Skeletal muscle cell (primary cell): Measurements from ENCODE around the gene CCDC3.

Source experiments
- DNase-seq: peaks from one replicate; pipeline ENCODE4 v3.0.0-alpha.2; 2010; ENCODE audit warnings: low read depth
- H3K4me3 ChIP-seq: 2 replicates; pipeline ENCODE4 v1.5.1; 2011; ENCODE audit warnings: low read depth, mild to moderate bottlenecking, control low read depth, low read length, moderate library complexity

CCDC3 gene

GRCh38 chr10:12937527-12937926 lies 64.0 kb downstream of the CCDC3 start:
- no peak overlapping the region for H3K4me3 ChIP-seq
- no peak for DNase-seq

GRCh38 chr10:12934777-12935176 lies 66.7 kb downstream of the CCDC3 start:
- no peak overlapping the region for H3K4me3 ChIP-seq
- no peak for DNase-seq

- DNase-seq: no peak
- no peak overlapping the region for H3K4me3 ChIP-seq
Observed at GRCh38 chr10:12929381-12929780, 72.1 kb downstream of the CCDC3 start.

- DNase-seq: no peak
- no peak overlapping the region for H3K4me3 ChIP-seq
Observed at GRCh38 chr10:12928571-12928970, 72.9 kb downstream of the CCDC3 start.

DNA sequence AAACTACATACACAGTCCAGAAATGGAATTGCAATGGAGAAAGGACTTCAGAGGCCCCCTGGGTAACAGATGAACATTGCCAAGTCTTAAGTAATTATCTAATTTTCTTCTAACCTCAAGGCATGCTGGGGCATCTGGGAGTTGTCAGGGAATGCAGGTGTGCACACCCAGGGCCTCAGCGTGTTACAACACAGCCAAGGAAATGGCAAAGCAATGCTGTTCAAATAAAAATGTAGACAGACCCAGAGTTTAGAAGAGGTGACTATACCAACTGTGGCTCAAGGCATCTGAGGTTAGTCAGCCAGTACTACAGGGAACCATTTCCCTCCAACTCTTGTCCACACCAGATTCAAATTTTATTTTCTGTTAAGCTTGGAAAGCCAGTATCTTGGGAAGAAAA lies 73.6 kb downstream of the CCDC3 start:
- H3K4me3 ChIP-seq: no peak overlapping the region
- DNase-seq: no peak

GRCh38 chr10:12925845-12926244 lies 75.7 kb downstream of the CCDC3 start:
- no peak for DNase-seq

DNA sequence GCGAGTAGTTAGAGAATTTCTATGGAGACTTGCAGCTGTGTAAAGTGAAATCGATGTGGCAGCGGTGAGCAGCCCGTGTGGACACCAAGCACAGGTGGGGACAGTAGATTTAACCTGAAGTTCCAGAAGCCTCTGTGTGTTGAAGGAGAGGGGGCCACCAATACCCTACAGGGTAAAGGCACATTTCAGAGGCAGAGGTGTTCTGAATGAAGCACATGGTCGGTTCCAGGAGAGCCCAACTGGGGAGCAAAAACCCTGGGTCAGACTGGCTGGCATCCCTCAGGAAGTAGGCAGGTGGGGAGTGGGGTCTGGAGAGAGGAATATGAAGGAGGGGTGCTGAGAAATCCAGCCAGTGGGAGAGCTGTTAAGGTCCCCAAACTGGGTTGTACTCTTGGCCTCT lies 76.6 kb downstream of the CCDC3 start:
- no peak for DNase-seq
- H3K4me3 ChIP-seq: no peak overlapping the region

More at GRCh38 chr10:12925845-12926244, 75.7 kb downstream of the CCDC3 start:
- no peak overlapping the region for H3K4me3 ChIP-seq

- DNase-seq: no peak
- H3K4me3 ChIP-seq: no peak overlapping the region
Observed at GRCh38 chr10:12922117-12922900, 79.2 kb downstream of the CCDC3 start.

DNA sequence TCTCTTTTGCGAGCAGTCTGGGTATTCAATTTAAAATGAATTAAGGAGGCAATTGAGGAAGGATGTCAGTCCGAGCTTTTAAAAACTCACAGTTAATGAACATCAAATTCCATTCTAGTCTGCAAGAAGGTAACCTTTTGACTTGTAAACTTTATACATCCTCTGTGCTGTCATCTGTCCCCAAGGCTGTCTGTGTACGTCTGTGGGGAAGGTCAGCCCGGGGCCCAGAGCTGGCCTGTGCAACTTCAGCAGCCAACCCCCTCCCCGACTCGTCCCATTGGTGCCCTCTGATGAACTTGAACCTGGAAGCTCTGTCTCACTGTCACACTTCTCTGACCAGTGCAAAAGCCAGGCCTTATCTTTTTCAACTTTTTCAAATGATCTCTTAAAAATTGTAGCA lies 80.3 kb downstream of the CCDC3 start:
- no peak for DNase-seq
- no peak overlapping the region for H3K4me3 ChIP-seq

GRCh38 chr10:12919574-12919973 lies 81.9 kb downstream of the CCDC3 start:
- no peak overlapping the region for H3K4me3 ChIP-seq
- DNase-seq: no peak

- no peak for DNase-seq
- H3K4me3 ChIP-seq: no peak overlapping the region
Observed at GRCh38 chr10:12916587-12916986, 84.9 kb downstream of the CCDC3 start.

GRCh38 chr10:12915637-12916168 lies 85.8 kb downstream of the CCDC3 start:
- no peak for DNase-seq

DNA sequence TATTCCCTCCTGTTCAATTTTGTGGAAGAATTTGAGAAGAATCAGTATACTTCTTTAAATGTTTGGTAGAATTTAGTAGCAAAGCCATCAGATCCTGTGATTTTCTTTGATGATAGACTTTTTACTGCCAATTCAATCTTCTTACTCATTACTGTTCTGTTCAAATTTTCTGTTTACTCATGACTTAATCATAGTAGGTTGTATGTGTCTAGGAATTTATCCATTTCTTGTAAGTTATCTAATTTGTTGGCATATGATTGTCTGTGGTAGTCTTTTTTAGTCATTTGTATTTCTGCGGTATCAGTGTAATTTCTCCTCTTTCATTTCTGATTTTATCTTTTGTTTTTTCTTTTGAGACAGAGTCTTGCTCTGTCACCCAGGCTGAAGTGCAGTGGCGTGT lies 87.4 kb downstream of the CCDC3 start:
- no peak overlapping the region for H3K4me3 ChIP-seq
- no peak for DNase-seq

More at GRCh38 chr10:12915637-12916168, 85.8 kb downstream of the CCDC3 start:
- no peak overlapping the region for H3K4me3 ChIP-seq

DNA sequence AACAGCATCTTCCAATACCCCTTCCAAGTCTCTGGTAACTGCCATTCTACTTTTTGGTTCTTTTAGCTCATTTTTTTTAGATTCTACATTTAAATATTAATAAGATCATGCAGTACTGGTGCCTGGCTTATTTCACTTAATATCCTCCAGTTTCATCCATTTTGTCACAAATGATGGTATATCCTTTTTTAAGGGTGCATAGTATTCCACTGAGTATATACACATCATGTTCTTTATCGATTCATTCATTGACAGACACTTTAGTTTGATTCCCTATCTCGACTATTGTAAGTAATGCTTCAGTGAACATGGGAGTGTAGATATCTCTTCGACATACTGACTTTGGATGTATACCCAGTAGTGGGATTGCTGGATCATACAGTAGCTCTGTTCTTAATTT lies 89.7 kb downstream of the CCDC3 start:
- no peak for DNase-seq
- no peak overlapping the region for H3K4me3 ChIP-seq

- DNase-seq: no peak
Observed at GRCh38 chr10:12910835-12911234, 90.7 kb downstream of the CCDC3 start.

GRCh38 chr10:12909836-12910185 lies 91.7 kb downstream of the CCDC3 start:
- no peak overlapping the region for H3K4me3 ChIP-seq
- no peak for DNase-seq

More at GRCh38 chr10:12910835-12911234, 90.7 kb downstream of the CCDC3 start:
- H3K4me3 ChIP-seq: no peak overlapping the region

DNA sequence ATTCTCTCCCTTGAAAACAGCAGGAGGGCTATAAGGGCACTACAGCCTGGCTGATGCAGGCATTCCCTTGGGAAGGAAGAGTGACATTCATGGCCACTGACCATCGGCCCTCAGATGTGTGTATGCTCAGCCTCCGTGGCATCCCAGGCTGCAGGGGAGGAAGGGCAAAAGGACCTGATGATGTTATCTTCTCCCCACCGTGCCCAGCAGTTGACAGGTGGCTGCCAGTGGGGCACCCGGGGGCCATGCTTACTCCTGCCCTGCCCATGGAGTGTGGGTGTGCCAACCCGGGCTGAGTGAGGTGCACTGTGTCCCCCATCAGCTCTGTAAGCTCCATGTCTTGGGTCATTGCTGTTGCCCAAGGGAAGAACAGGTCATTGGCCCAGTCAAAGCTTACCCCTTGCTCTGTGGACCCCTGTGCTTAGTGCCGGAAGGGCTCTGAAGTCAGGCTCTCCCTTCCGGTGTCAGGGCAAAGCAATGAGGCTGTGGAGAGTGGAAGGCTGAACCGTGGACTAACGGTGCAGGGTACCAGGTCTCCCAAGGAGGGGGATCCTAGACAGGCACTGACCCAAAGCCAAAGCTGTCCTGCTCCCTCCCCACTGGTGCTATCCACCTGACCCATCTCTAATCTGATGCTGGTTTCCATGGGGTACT lies 92.2 kb downstream of the CCDC3 start:
- H3K4me3 ChIP-seq: no peak overlapping the region
- DNase-seq: no peak

- H3K4me3 ChIP-seq: no peak overlapping the region
- DNase-seq: no peak
Observed at GRCh38 chr10:12908773-12909172, 92.7 kb downstream of the CCDC3 start.

DNA sequence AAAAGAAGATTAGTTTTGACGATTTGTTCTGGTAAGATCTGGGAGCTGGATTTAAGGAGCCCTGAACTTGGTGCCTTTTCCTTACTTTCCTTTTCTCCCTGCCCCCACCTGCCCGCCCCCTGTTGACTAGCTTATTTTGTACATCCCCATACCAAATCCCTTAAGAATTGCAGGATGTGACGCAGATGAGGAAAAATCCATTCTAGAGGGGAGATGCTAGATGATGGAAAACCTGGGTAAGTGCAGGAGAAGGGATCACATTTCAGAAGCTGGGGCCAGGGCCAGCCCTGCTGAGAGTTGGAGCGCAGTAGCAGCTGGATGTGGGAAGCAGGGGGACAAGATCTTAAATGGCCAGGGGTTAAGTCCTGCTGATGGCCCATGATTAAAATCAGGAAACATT lies 93.9 kb downstream of the CCDC3 start:
- no peak for DNase-seq
- no peak overlapping the region for H3K4me3 ChIP-seq

DNA sequence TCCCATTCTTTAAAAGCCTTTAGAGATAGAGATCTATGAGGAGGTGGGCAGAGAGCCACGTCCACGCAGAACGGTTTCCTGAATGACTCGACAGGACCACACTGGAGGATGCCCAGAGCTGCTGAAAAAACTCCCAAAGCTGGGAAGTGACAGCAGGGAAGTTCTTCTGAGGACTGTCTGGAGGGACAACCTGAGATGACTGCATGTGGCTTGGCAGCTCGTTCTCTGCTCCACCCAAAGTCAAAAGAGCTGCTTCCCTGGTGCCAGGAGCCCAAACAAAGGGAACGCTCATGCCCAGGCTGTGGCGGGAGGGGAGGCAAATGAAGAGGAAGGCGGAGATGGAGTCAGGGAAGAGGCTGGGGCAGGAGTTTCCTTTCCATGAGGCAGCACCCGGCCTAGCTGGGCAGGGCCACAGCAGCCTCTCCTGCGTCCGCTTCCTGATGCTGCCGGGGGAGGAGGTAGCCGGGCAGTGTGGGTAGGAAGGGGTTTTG lies 95.4 kb downstream of the CCDC3 start:
- DNase-seq: no peak
- no peak overlapping the region for H3K4me3 ChIP-seq

- DNase-seq: no peak
- H3K4me3 ChIP-seq: no peak overlapping the region
Observed at GRCh38 chr10:12905067-12905466, 96.4 kb downstream of the CCDC3 start.
